IPS-18c (cell line): ENCODE measurements around the gene KRT74.

ENCODE experiments used
- H3K4me3 ChIP-seq: 2 replicates; pipeline ENCODE4 v1.7.0; 2013; ENCODE audit warnings: low read depth, mild to moderate bottlenecking, low read length, moderate library complexity; ENCODE audit not compliant: insufficient read depth
- H3K9me3 ChIP-seq: one replicate; pipeline ENCODE4 v1.6.1; 2013; ENCODE audit warnings: mild to moderate bottlenecking, low read length, moderate library complexity; ENCODE audit not compliant: control insufficient read depth, insufficient read depth

Gene KRT74

DNA sequence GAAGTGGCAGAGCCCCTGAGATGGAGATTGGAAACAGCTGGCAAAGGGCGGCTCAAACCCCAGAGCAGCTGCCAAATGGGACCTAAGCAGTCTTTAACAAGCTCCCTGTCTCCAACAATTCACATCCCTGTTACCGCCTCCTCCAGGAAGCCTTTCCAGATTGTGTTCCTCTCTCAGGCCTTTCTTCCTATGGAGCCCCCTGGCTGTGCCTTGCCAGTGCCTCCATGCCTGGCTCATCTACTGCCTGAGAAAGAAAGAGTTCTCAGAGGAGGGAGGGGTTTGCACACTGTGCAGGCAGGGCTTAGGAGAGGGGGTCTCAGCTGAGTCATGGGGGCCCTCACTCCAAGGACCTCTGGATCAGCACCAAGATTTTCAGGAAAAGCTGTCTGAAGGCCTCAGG, 8.8 kb upstream of the KRT74 start:
- peaks cover 2% of the 10 kb centered on the region for H3K9me3 ChIP-seq
- H3K4me3 ChIP-seq: no peak overlapping the region

DNA sequence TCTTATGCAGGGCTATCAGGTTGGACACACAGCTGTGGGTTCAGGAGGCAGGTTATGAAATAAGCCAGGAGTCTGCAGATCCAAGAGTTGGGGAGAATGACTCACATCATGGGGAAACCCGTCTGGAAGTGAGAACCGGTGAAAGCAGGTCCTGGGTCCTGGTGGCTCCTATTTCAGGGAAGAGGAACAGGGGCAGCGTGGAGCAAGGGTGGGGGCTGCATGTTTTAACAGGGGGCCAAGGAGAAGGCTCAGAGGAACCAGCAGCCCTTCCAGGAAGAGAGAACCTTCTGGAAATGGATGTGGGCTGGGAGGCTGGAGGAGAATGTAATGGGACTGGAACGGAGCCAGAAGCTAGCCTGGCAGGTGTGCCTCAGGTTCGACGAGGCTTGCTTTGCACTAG, 7.8 kb upstream of the KRT74 start:
- Histone ChIP-seq H3K9me3 (peaks cover 2% of the 10 kb centered on the region), H3K4me3 (no peak overlapping the region)

DNA sequence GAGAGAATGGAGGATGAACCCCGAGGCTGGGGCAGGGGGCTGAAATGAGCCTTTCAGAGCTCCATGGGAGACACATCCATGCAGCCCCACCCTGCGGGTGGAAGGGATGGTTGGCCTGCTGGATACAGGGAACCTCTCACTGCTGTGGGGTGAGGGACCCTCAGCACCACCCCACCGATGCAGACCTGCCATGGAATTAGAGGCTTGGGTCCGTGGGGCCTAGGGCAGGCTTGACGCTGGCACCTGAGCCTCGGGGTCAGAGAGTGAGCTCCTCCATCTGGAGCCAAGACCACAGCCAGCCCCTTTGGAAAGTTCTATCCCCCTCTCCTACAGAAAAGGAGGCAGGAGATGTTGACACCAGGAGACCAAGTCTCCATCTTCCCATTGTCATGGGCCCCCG, 7.4 kb upstream of the KRT74 start:
- Histone ChIP-seq H3K9me3 (peaks cover 2% of the 10 kb centered on the region), H3K4me3 (no peak overlapping the region)

DNA sequence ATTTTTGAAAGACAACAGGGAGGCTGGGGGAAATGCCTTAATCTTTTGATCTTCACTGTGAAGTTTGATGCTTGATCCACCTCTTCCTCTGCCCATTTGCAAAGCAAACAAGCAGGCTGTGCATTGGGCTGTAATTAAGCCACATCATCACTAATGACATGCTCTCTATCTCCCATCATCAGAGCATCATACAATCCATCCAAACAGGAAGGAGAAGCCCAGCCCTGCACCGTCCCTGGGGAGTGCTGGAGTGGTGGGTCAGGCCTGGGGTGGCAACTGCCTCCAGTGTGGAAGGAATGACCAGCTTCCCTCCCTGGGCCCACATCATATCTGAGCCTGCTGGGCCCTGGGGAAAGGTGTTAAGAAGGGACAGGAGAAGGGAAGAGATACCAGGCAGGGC, 6.9 kb upstream of the KRT74 start:
- Histone ChIP-seq H3K4me3 (no peak overlapping the region), H3K9me3 (peaks cover 2% of the 10 kb centered on the region)

DNA sequence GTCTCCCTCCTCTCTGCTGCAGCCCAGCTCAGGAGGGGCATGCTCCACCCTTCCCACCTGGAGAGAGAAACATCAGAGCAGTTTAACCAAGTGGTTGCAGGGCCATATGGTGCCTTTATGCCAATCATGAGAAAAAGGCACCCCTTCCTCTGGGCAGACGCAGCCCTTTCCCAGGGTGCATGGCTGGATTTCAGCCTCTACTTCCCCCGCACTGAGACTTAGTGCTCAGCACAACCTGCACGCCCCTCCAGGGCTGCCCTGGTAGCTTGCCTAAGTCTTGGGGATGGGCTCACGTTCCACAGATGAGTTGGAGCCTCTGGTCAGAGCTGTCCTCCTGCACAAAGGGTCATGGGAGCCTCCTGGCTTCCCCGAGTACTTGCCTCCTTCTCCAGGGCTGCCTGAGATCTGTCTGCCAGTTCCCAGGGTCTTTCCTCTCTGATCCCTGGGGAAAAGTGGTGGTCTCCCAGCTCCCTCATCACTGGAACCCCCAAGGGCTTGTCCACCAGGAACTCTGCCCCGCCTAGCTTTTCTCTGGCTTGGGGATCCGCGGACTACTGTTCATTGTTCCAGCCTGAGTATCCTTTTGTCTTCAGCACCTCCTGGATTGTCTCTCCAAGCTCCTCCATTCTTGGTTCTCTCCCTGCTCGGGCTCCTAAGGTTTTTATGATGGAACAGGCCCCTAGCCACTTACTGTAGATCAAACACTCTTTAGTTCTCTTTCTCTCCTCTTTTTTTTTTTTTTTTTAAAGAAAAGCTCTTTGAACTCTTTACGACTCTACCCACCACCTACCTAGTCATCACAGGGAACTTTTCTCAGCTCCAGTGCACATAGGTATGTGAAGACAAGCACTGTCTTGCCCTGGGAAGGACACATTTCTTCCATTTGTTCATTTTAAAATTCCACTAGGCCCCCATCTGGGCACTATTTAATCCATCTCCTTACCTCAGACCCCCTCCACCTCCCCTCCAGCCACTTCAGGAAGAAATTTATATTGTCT, 6.1 kb upstream of the KRT74 start:
- peaks cover 2% of the 10 kb centered on the region for H3K9me3 ChIP-seq
- no peak overlapping the region for H3K4me3 ChIP-seq

DNA sequence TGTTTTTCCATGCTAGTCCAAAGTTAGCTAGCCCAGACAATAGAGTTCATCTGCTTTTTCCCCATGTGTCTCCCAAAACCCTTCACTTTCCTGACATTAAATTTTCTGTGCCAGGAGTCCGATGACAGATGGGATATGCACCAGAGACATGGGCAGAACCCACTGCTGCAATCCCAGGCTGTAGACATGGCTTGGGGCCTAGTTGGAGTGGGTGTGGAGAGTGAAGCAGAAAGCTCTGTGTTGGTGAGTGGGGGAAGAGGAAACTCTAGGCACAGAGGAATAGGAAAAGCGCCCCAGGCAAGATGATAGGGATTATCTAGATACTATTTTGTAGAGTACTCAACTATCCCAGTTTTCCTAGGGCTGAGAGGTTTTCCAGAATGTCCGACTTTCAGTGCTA, 4.8 kb upstream of the KRT74 start:
- Histone ChIP-seq H3K4me3 (no peak overlapping the region), H3K9me3 (no peaks in the 10 kb centered on the region)

DNA sequence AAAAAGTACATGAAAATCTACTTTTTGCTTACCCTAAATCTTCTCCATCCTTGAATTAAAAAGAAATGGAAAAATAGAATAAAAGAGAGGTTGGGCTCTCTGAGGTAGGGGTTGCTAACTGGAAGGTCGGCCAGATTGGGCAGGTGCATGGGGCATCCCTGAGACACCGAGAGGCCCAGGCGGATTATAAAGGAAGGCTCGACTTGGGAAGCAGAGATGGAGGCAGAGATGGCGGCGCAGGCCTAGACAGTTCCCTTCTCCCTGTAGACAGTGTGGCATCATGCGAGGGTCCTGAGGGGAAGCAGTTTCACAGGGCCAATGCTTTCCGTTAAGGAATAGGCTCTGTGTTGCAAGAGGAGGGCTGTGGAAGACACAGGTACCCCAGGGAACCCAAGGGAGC, 3.7 kb upstream of the KRT74 start:
- H3K4me3 ChIP-seq: no peak overlapping the region
- no peaks in the 10 kb centered on the region for H3K9me3 ChIP-seq

DNA sequence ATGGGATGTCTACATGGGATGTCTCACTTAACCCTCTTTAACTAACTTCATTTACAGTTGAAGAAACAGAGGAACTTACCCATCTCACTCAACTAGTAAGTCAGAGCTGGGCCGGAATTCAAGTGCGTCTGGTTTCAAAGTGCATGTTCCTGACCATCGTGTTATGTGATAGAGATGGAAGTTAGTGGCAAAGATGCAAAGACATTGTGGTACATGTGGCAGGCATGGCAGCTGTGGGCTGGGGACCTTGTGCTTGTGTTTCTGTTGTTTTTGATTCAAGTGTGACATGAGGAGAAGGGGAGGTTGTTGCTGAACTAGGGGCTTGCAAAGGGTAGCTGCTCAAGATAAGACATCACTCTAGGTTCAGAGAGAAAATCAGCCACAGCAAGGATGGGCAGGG, 2.3 kb upstream of the KRT74 start:
- H3K4me3 ChIP-seq: no peak overlapping the region
- H3K9me3 ChIP-seq: peaks cover 2% of the 10 kb centered on the region

DNA sequence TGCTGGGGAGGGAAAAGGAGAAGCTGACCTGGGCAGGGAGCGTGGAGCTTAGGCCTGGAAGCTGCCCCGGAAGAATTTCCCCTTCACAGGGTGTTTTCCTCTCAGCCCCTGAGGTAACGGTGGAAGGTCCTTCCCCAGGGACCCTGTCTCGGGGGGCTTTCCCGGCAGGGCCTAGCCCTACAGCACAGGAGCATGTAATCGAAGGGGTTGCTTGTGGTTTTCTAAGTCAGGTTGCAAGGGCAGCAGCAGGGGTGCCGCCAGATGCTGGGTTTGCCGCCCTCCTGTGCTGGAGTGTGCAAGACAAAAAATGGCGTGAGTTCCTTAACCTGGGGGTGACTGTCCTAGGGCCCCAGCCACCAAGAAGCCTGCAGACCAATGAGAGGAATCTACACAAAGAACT, 1.6 kb upstream of the KRT74 start:
- Histone ChIP-seq H3K9me3 (peaks cover 2% of the 10 kb centered on the region), H3K4me3 (no peak overlapping the region)

DNA sequence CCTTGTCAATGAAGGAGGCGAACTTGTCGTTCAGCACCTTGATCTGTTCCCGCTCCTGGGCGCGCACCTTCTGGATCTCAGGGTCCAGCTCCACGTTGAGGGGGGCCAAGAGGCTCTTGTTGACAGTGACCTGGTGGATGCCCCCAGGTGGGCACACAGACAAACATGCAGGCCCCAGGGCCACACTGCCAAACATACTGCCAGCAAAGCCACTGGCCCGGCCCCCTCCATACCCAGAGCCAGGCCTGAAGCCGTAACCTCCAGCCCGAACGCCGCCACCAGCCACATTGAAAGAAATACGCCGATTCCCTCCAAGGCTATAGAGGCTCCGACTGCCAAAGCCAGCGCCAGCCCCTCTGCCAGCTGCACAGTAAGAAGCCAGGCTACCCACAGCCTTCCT, 337 bp downstream of the KRT74 start:
- Histone ChIP-seq H3K4me3 (no peak overlapping the region), H3K9me3 (peaks cover 2% of the 10 kb centered on the region)

DNA sequence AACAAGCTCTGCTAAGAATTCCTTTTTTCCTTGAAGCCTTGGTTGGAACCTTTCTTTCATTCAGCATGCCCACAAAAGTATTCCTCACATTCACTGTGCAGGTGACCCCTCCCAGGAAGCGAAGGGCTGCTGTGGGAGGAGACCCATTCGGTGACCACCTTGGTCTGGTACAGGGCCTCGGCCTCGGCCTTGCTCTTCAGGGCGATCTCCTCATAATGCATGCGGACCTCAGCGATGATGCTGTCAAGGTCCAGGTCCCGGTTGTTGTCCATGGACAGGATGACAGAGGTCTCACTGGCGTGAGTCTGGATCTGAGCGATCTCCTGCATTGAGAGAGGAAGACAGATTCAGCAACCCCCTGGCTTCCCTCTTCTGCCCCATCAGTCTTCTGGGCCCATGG, 3.1 kb downstream of the KRT74 start:
- Histone ChIP-seq H3K4me3 (no peak overlapping the region), H3K9me3 (peaks cover 2% of the 10 kb centered on the region)

DNA sequence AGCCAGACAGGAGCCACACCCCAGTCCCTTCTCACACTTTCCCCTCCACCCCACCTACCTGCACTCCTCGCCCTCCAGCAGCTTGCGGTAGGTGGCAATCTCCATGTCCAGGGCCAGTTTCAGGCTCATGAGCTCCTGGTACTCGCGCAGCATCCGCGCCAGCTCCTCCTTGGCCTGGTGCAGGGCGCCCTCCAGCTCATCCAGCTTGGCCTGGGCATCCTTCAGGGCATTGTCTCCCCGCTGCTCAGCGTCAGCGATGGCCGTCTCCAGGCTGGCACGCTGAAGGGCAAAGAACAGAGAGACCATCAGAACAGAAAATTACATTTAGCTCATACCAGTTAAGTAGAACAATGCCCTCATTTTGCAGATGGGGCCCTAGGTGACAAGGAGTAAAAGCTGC, 5.5 kb downstream of the KRT74 start:
- no peak overlapping the region for H3K4me3 ChIP-seq
- H3K9me3 ChIP-seq: peaks cover 2% of the 10 kb centered on the region

DNA sequence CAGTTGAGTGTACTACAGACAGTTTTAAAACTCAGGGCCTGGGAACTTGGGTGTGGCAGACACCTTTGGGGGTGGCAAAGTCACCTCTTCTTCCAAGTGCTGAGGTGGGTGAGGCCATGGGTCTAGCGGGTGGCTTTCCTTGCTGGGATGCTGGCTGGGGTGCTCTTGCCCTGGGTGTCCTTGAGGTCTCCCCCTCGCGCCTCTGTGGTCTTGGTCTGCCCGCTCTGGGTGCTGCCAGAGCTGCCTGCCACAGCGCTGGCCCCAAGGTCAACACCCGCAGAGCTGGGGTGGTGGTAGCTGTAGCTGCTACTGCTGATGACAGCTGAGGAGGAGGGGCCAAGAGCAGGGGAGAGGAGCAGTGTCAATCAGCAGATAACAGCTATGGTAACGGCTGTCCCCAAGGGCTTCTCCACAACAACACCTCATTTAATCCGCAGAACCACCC, 6.8 kb downstream of the KRT74 start:
- H3K4me3 ChIP-seq: no peak overlapping the region

DNA sequence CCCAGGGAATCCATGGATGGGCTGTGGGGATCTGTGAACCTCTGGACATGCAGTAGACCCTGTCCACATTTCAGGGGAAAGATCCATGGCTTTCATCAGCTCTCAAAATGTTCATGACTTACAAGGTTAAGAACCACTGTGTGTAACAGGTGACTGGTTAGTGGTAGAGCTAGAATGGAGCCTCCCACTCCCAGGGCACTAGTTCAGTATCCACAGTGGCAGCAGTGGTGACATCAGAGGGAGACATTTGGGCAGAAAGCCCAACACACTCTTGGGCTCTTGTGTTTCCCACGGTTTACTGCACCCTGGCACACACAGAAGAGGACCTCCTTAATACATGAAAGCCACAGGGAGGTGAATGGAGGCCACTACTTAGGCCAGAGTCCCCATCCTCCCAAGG, 9.1 kb downstream of the KRT74 start:
- Histone ChIP-seq H3K9me3 (no peaks in the 10 kb centered on the region), H3K4me3 (no peak overlapping the region)

More for the DNA sequence above, 6.8 kb downstream of the KRT74 start:
- peaks cover 2% of the 10 kb centered on the region for H3K9me3 ChIP-seq

DNA sequence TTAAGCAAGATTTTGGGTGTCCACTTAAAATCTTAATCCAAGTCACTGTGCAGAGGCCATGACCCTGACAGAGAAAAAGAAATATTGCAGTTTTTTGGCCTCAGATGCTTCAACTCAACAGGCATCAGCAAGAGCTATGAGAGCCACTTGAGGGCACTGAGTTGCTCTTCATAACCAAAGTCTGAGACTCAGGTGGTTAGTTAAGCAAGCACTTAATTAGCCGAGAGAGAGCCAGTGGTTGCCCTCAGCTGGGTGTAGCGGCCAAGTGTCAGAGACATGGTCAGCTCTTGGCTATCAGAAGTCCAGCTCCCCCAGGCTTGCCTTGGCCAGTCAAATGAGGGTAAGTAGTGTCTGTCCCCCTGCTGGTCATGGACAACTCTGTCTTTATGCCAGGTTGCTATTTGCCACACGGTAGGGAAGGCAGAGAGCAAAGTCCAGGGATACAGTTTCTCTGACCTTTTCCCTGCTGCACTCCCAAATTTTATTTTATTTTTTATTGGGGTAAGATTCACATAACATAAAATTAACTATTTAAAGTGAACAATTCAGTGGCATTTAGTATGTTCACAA, 11.7 kb downstream of the KRT74 start:
- Histone ChIP-seq H3K4me3 (no peak overlapping the region), H3K9me3 (no peaks in the 10 kb centered on the region)

DNA sequence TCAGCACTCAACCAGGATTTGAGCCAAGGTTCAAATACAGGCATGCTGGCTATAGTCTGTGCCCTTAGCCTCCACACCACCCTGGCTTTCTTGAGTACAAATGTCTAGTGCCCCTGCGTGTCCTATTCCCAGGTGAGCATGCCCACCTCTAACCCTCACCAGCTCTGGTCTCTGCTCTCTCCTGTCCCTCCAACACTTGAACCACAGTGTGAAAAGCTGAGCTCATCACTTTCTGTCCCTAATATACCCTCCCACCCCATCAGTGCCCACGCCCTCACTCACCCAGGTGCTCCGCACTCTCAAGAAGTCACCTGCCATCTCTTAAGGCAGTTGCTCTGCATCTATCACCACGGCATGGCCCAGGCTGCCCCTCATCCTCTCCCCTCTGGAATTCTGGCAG, 13.7 kb downstream of the KRT74 start:
- H3K9me3 ChIP-seq: no peaks in the 10 kb centered on the region
- H3K4me3 ChIP-seq: no peak overlapping the region

DNA sequence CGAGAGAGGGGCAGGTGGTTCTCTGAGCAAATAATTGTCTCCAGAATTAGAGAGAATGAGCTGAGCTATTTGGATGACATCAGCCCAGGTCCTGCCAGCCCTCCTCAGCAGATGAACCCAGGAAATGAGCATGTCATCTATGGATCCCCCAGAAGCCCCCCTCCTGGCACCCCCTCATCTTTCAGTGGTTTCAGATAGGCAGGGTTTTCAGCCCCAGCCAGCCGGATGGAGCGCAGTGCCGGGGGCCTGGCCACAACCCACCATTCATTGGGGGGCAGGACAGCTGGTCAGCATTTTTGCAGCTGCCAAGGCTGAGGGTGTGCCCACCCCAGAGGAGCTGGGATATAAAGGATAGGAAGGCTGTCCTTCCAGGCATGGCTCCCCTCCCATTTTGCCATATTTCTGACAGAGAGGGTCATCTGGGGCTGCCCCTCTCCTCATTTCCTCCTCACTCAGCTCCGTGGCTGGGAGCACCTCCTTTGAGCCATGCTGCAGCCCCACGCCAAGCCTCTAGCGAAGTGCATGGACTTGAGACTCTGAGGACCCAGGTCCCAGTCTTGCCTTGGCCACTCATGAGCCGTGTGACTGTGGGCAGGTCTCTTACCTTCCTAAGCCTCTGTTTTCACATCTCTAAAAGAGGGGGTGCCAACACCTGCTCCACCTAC, 14.7 kb downstream of the KRT74 start:
- H3K9me3 ChIP-seq: no peaks in the 10 kb centered on the region
- H3K4me3 ChIP-seq: no peak overlapping the region

DNA sequence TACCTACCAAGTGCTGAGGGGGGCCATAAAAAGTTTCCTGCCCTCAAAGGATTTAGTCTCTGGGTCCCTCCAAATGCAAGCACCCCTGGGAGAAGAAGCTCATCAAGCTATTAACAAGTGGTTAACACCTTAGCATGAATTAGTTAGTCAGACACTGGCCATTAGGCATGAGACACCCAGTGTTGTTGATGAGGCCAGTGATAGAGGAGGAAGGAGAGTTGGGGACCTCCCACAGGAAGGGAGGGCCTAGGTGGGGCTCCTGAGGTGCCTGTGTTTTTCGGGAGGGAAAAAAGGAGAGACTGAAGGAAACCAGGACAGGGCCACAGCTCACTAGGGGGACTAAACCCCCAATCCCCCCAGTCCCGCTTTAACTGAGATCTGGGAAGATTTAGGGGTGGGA, 16.2 kb downstream of the KRT74 start:
- Histone ChIP-seq H3K4me3 (no peak overlapping the region), H3K9me3 (no peaks in the 10 kb centered on the region)
